Upper lobe of right lung (tissue), 1 donor: ENCODE results near the gene PTN. TPM values are rescaled to one million over a fixed set of nuclear protein-coding genes. Genes with fewer than 3 reads are reported as not detected.

Source experiments
- ATAC-seq: fragments of 200-7000 bp; cut with Tn5 transposase; one replicate; pipeline ENCODE4 v1.9.1; 2020; ENCODE audit warnings: mild to moderate bottlenecking, moderate library complexity
- DNase-seq: peaks from one replicate; pipeline ENCODE4 v3.0.0-alpha.2; 2020
- H3K27ac ChIP-seq: fragments of 200-600 bp; one replicate; pipeline ENCODE4 v1.8.0; 2022
- H3K27me3 ChIP-seq: fragments of 200-600 bp; one replicate; pipeline ENCODE4 v1.8.0; 2022; ENCODE audit warnings: mild to moderate bottlenecking
- H3K36me3 ChIP-seq: fragments of 200-600 bp; one replicate; pipeline ENCODE4 v1.8.0; 2022
- H3K4me1 ChIP-seq: fragments of 200-600 bp; one replicate; pipeline ENCODE4 v1.8.0; 2022
- H3K4me3 ChIP-seq: fragments of 200-600 bp; one replicate; pipeline ENCODE4 v1.8.0; 2022; ENCODE audit warnings: mild to moderate bottlenecking
- H3K9me3 ChIP-seq: fragments of 200-600 bp; one replicate; pipeline ENCODE4 v1.8.0; 2022
- CTCF ChIP-seq: fragments of 200-600 bp; IDR thresholded peaks from one replicate; pipeline ENCODE4 v1.8.0; 2022; ENCODE audit warnings: antibody characterized with exemption
- intact Hi-C: fragments of 100-400 bp; cut with DNase I; formaldehyde crosslinking; loops from one replicate; pipeline ENCODE4 v1.11.0; 2022
- total RNA-seq: library from RNA; stranded (reverse); fragmentation: NEBNext Ultra II Directional; extraction: Animal tissue kit (Norgen Biotek cat#: 25700); gene quantifications from one replicate; pipeline ENCODE4 v1.2.1, GENCODE V29; 2021
- donor health status: DM: no; HTN: yes; CAD: no; lungs with severe emphysema.

The PTN gene
- total RNA-seq, 1 donor from 2014 or later, result 5.4 TPM

- Histone ChIP-seq H3K27me3 (no peaks in the 10 kb centered on the region), H3K27ac (no peak overlapping the region), H3K4me1 (no peaks in the 10 kb centered on the region), H3K9me3 (no peaks in the 10 kb centered on the region), H3K4me3 (no peak overlapping the region), H3K36me3 (no peaks in the 10 kb centered on the region)
- no peak for DNase-seq
- ATAC-seq, result no peak
- intact Hi-C loops, result no loop called here
- no peak for TF ChIP-seq CTCF
Observed at GRCh38 chr7:137316648-137317353, 26.7 kb downstream of the PTN start.

GRCh38 chr7:137313201-137313600 lies 30.3 kb downstream of the PTN start:
- intact Hi-C loops, result no loop called here
- H3K36me3 ChIP-seq, result no peaks in the 10 kb centered on the region
- no peaks in the 10 kb centered on the region for H3K9me3 ChIP-seq
- H3K27ac ChIP-seq, result no peak overlapping the region
- DNase-seq, result no peak
- no peak overlapping the region for H3K4me3 ChIP-seq
- TF ChIP-seq CTCF, result no peak
- H3K4me1 ChIP-seq, result no peaks in the 10 kb centered on the region
- no peak for ATAC-seq
- H3K27me3 ChIP-seq, result no peaks in the 10 kb centered on the region

GRCh38 chr7:137306748-137307147 lies 36.8 kb downstream of the PTN start:
- no peak for DNase-seq
- no peaks in the 10 kb centered on the region for H3K9me3 ChIP-seq
- no peak for ATAC-seq
- no peaks in the 10 kb centered on the region for H3K36me3 ChIP-seq
- no peaks in the 10 kb centered on the region for H3K27me3 ChIP-seq
- no peak for TF ChIP-seq CTCF
- no peak overlapping the region for H3K4me3 ChIP-seq
- H3K27ac ChIP-seq, result no peak overlapping the region
- H3K4me1 ChIP-seq, result no peaks in the 10 kb centered on the region
- intact Hi-C loops, result no loop called here

- DNase-seq, result no peak
- Histone ChIP-seq H3K27ac (no peak overlapping the region), H3K27me3 (no peaks in the 10 kb centered on the region), H3K36me3 (no peaks in the 10 kb centered on the region), H3K9me3 (no peaks in the 10 kb centered on the region), H3K4me1 (no peaks in the 10 kb centered on the region), H3K4me3 (no peak overlapping the region)
- no peak for ATAC-seq
- intact Hi-C loops, result no loop called here
- no peak for TF ChIP-seq CTCF
Observed at GRCh38 chr7:137305901-137306621, 37.5 kb downstream of the PTN start.

- no peak for TF ChIP-seq CTCF
- Histone ChIP-seq H3K4me1 (no peaks in the 10 kb centered on the region), H3K27me3 (no peaks in the 10 kb centered on the region), H3K4me3 (no peak overlapping the region), H3K9me3 (no peaks in the 10 kb centered on the region), H3K36me3 (no peaks in the 10 kb centered on the region), H3K27ac (no peak overlapping the region)
- no peak for ATAC-seq
- intact Hi-C loops, result no loop called here
- DNase-seq, result no peak
Observed at GRCh38 chr7:137304624-137305235, 38.8 kb downstream of the PTN start.
